NOMO-1 treated with DMSO at 0.1 percent for 48 hours (cell line): ENCODE results near the gene CMIP.

Experiments used
- DNase-seq: peaks from one replicate; lab custom pipeline; 2025; ENCODE audit not compliant: unreplicated experiment; lab: John Stamatoyannopoulos, UW

Gene CMIP

DNA sequence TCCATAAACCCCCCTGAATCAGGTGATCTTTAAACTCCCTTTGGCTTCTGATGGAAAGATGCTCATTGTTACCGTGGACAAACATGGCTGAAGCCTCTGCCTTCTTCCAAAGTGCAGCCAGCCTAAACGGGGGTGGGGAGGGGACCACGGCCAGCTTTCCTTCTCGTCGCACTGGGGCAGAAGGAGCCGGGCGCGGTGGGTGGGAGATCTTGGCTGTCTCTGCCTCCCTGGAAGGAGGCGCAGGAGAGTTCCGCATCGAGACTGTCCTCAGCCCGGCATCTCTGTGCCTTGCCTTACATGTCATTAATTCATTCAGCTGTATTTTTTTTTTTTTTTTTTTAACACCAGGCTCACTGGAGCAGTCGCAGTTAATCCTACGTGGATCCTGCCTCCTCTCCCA is 171.2 kb downstream of the CMIP start:
- no peak for DNase-seq

DNA sequence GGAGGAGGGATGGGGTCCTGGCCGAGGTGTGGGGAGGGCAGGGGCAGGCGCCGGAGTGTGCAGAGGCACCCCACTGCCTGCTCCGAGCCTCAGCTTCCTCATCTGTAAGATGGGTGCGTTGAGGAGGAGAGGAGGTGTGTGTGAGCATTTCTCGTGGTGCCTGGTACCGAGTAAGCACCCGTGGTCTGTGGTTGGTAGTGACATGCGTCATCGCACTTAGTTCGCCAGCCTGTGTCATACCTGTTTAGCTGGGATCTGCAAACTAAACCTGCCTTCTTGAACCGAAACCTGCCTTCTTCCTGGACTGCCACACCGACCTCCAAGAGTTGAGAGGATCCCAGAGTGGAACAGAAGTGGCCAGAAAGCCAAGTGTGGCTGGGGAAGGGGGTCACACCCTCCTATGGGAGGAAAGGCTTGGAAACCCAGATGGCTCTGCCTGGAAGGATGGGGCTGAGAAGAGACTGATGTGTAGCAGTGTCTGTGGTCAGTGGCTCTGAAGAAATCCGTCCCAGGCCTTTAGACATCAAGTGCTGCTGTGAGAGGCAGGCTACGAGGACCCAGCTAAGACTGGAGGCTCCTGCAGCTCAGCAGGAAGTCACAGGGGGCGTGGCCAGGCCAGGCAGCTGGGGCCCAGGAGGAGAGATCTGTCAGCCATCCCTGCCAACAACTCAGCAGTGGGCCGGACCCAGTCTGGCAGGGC is 171.9 kb downstream of the CMIP start:
- DNase-seq: peak; percentile 7

DNA sequence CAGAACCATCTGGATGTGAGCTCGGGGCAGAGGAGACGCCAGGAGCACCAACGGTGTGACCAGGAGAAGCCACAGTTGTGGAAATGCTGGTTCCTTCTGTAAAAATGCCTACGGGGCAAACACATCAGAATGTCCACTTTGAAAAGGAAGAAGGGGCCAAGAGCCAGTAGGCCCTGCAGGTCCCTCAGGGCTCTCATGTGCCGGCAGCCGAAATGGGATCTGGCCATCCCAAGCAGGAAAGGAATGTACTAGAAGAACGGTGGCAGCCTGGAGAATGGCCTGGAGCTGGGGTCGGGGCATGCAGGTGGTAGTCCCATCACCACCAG is 172.4 kb downstream of the CMIP start:
- DNase-seq: no peak

DNA sequence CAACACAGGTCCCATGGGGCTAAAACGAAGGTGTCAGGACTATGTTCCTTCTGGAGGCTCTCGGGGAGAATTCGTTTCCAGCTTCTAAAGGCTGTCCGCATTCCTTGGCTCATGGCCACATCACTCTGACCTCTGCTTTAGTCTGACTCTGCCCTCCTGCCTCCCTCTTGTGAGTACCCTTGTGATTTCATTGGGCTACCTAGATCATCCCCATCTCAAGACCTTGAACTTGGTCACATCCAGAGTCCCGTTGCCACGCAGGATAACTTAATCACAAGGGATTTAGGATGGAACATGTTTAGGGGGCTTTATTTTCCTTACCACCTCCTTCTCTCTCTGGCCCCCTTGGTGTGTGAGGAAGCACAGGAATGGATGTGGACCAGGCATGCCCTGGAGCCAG is 173.6 kb downstream of the CMIP start:
- DNase-seq: no peak

DNA sequence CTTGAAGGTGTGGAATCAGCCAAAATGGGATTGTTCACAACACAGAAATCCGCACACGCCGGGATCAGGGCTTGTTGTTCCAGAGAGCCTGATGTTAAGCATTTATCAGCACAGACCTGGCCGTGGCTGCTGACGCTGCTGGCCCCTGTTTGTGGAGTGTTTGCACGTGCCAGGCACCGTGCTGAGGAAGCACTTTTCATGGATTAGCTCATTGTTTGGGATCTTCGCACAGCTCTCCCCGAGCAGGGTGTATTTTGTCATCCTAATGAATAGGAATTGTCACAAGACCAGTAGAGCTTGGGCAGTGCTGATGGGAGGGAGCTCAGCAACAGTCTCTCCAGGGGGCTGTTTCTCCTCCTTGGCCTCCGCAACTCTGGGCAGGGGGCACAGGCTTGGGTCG is 174.1 kb downstream of the CMIP start:
- no peak for DNase-seq

DNA sequence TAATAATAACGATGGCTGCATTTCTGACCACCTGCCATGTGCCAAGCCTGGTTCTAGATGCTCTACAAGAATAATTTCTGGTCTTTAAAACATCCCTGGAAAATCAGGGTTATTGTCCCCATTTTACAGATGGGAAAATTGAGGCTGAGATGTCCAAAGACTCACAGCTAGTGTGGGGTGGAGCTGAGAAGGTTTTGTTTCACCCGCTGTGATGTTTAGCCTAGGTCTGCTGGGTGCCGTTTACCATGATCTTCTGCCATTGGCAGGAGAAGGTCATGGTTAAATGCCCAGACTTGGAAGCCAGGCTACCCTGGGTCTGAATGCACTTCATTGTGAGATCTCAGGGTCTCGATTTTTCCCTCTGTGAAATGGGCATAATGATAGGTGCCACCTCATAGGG is 175.4 kb downstream of the CMIP start:
- DNase-seq: no peak

DNA sequence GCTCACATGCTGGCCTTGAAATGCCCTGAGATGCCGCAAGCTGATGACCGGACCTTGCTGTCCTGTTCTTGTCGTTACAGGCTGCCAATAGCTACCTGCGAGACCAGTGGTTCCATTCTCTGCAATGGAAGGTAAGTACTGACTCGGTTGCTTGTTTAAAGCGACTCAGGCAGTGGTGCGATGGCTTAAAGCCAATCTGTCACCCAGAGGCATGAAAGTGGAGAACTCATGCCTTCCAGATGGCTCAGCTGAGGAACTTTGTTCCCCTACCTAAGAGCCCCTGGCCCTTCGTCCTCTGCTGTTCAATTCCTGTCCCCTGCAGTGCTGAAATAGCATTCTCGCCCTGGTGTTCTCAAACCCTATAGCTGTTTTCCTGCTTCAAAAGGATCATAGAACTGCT is 176.2 kb downstream of the CMIP start:
- no peak for DNase-seq

DNA sequence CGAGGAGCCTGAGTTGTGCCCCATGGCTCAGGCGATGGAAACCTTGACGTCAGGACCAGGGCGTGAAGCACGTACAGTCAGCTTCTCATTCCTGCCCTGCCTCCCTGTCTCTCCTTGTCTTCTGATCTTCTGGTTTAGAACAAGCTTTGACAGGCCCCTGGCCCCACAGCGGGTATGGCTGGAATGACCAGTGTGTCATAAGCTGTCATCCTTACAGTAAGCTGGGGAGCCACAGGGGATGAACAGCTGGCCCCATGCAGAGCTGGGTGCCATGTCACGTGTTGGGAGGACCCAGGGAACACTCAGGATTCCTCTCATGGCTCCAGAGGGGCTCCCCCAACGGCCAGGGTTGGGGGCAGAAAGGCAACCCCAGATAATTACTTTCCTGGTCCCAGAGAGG is 176.9 kb downstream of the CMIP start:
- DNase-seq: no peak

DNA sequence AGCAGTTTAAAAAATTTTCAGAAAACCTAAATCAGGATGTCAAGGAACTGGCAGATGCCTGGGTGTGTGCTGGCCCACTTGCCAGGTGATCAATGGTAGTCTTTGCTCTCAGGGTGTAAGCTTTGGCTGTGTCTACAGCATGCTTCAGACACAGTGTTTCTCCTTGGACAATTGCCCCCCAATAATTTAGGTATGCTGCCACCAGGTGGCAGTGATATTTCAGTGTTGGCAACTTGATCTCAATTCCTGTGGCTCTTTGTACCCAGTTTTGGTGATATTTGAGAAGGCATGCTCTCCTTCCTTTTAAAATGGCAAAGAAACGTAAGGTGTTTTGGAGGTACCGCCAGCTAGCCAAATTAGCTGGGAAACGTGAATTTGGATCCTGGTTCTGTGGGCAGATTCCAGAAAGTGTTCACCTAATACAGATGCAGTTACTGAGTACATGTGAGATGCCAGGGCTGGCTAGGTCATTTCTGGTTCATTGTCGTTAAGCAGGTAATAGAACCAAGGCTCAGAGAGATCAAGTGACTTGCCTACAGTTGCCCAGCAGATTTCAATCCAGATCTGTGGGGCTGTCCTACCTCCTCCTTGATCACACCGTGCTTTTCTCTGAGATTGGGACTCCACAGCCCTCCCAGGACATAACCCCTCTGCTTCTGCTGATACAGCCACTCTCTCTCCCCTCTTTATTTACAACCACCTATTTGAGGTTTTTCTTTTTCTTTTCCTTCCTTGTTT is 178.9 kb downstream of the CMIP start:
- DNase-seq: peak; percentile 25

DNA sequence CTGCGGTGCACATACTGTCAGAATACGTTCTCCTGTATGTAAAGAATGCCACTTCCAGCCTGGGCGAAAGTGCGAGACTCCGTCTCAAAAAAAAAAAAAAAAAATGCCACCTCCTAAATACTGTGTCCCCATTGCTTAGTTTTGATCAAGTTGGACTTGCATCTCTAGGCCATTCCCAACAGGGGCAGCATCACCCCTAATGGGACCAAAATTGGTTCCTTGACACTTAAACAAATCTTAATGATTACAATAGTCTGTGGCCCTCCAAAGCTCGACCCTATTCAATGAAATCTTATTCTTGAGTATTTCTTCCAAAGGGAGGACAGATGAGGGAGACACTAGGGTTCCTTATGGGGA is 179.8 kb downstream of the CMIP start:
- DNase-seq: no peak

DNA sequence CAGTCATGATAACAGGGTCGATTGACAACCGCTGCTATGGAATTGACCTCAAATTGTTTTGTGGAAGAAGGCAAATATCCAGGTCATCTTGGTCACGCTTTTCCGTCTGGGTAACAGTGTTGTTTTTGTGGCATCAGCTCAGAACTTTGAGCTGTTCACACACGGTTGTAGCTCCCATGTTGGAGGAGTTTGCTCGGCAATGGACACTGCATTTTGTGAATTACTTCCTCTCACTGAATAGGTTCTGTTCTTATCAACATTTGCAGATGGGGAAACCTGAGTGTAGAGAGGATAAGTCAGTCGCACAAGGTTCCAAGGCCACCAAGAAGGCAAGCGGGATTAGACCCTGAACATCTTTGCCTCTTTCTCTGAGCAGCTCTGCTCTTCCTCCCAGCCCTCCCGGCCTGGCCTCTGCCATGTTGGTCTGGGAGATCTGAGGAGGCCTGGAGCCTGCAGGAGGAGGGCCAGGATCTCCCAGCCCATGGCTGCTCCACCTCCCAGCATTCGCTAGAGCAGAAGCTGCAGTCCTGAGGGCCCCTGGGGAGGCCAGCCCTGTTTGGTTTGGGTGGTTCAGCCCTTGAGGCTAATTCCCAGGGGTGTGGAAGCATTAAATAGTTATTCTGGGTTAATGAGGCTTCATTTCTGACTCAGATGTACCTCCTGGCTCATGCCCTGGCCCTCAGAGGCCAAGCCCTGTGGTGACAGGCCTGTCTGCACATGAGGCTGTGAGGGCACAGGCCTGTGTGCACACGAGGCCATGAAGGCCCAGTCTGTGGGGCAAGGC is 180.3 kb downstream of the CMIP start:
- no peak for DNase-seq

DNA sequence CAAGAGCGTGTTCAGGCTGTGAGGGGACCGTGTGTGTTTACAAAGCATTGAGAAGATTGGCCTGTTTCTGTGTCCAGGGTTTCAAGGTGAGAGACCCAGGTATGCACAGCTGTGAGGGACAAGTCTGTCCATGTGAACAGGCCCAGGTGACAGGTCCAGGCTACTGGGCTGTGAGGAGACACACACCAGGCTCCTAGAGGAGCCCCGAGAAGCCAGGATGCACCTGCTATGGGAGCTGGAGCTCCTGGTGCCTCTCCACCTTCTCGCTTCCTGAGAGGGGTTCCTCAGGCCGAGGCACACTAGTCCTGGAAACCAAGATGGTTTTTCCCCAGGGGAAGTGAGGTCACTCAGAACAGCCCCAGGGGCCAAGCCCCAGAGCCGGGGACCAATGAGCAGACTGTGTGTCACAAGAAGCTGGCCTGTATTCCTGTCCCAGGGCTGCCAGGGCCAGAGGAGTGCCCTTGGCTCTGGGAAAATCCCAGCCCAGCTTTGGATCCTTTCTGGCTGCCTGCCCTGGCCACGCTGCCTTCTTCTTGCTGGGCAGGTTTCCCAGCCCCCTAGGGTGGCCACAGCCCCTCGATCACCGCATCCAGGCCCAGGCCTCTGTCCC is 181.0 kb downstream of the CMIP start:
- no peak for DNase-seq

DNA sequence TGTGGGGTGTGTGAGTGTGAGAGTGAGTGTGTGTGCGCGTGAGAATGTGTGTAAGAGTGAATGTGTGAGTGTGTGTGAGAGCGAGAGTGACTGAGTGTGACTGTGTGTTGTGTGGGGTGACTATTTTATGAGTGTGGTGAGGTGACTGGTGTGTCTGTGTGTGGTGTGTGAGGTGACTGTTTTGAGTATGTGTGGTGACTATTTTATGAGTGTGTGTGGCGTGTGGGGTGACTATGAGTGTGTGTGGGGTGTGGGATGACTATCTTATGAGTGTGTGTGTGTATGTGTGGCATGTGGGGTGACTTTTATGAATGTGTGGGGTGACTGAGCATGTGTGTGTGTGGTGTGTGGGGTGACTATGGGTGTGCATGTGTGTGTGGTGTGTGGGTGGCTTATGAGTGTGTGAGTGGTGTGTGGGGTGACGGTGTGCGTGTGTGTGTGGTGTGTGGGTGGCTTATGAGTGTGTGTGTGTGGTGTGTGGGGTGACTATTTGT is 181.6 kb downstream of the CMIP start:
- DNase-seq: no peak

DNA sequence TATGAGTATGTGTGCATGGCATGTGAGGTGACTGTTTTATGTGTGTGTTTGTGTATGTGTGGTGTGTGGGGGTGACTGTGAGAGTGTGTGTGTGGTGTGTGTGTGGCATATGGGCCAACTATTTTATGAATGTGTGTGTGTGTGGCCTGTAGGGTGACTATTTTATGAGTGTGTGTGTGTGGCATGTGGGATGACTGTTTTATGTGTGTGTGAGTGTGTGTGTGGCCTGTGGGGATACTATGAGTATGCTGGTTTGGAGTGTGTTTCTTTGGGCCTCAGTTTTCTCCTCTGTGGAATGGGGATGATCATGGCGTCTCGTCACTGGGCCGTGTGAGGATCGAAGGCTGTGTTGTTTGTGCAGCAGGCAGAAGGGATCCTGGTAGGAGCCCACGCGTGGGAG is 182.4 kb downstream of the CMIP start:
- no peak for DNase-seq

DNA sequence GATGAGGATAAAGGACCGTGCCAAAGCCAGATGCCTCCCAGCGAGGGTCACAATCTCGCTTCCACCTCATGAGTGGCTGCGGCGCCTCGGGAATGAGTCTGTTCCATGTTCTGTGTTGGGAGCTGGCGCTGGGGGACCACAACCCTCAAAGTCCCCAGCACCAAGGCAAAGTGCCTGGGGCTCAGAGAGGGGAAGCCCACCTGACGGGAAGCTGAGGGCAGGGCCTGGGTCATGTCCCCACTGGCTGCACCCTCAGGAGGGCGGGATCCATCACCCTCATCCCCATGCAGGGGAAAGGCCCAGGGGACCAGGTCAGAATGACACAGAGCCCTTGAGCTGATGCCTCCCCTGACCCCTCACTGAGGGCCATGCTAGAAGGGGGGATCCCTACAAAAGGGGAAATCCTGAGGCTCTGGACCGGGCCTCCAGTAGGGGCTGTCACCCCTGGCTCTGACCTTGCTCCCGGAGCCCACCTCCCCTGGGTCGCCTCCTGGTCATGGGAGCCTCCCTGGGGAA is 183.2 kb downstream of the CMIP start:
- DNase-seq: no peak

DNA sequence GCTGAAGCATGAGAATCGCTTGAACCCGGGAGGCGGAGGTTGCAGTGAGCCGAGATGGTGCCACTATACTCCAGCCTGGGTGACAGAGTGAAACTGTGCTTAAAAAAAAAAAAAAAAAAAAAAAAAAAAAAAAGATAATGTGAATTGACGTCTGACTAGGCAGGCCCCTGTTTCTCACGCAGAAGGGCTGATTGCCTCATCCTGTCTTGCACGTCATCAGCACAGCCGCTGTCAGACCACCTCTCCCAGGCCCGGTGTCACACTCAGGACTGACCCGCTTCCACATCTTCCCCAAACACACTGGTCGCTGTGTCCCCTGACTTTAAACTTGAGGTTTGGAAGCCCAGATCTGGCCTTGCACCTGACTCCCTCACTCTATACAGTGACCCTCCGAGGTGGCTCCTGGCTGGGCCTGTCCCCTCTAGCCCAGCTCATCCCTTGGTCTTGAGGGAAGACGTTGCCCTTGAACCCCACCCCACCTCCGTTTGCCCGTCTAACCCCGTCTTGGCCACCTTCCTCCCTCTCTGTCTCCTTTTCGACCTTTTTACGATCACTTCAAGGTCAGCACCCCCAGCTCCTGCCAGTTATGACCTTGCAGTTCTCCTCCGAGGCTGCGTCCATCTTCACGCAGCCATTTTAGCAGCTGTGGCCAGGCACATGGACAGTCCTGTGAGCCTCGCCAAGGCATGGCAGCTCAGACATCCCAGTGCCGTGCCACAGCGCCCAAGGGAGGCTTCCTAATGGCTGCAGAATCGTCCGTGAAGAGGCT is 184.6 kb downstream of the CMIP start:
- DNase-seq: no peak

DNA sequence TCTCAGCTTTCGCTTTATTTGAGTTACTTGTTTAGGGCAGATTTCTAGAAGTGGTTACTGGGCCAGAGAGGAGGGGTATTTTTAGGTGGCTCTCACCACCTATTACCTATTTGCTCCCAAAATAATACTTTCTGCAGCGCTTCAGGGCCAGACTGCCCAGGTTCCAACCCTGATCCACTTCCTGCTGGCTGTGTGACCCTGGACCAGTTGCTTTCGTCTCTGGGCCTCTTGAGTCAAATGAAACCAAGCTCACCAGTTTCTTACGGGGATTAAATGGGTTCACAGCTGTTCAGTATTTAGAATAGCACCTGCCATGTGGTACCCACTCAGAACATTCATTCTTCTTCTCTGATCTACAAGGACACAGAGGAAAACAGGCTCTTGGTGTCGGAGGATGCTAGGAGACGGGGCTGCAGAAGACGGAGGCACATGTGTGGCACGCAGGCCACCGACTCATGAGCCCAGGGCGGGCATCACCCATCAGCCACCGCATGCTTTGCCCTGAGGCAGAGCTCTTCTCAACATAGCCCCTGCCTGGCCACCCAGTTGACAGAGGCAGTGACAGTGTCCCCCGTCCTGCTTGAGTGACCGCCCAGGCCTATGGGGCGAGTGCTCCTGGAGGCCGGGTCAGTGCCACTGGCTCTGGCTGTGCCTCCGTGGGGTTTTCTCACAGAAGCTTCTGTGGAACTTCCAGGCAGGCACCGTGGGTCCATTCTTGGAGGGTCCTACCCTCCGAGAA is 185.5 kb downstream of the CMIP start:
- DNase-seq: no peak

DNA sequence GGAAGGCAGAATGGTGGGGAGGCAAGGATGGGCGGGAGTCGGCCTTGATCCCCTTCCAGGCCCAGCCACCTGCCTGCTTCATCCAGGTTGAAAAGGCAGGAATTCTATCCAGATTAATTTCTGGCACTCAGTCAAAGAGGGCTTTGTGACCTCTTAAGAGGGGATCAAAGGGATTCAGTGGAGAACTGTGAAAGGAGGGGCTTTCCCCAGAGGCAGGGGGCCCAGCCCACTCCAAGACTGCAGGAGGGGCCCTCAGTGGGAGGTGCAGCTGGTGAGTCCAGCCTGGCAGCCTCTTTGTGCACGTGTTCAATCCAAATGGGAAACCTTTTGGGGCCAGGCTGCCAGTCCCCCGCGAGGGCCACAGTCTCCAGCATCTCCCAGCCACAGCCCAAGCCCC is 186.0 kb downstream of the CMIP start:
- DNase-seq: no peak

DNA sequence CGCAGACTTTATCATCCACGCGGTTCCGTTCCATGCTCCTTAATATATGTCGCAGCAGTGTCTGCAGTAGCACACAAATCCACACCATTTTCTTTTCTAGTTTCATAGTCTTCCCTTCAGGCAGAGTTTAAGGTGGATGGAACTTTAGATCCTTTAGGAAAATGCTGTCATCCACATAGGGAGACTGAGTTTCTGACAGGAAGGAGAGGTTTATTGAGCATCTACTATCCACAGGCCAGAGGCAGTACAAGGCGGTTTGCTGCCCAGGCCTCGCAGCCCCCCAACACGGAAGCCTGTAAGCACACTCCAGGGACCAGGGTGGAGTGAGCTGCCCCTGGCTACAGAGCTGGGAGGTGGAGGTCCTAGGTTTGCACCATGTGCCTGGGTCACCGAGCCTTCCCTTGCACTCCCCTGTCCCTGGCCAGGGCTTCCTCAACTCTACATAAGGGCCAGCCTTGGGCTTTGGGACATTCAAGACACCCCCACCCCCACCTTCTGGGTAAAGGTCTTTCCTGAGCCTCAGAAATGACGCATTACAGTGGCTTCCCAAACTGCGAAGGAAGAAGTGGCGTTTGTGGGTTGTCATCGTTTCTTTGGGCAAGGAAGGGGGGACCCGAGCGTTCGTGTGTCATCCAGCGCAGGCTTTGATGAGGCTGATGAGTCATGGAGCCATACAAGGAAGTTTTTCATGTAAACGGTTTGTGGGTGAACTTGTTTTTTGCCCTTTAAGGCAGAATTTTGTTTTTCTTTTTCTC is 188.0 kb downstream of the CMIP start:
- DNase-seq: peak; percentile 86
